C4-2B (cell line): ENCODE measurements around the gene NR3C2.

Experiments
- ZFX ChIP-seq: fragments of 450-650 bp; IDR thresholded peaks from 2 replicates; pipeline ENCODE4 v1.6.1; 2017
- TF ChIP-seq, protein P1 (sequence below): fragments of 450-650 bp; conservative IDR thresholded peaks from 2 replicates; pipeline ENCODE4 v1.5.1; 2017; ENCODE audit warnings: mild to moderate bottlenecking

DNA sequence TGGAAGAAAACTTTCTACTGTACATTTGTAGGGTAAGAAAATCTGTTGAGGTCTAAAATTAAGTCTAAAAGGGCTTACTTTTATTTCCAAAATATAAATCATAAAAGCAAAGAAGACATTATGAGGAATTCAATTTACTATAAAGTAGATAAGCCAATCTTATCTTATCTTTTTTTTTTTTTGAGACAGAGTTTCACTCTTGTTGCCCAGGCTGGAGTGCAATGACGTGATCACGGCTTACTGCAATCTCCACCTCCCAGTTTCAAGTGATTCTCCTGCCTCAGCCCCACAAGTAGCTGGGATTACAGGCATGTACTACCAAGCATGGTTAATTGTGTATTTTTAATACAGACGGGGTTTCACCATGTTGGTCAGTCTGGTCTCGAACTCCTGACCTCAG is 166.9 kb downstream of the NR3C2 start:
- no peak for TF ChIP-seq ZFX
- TF ChIP-seq, protein P1, sequence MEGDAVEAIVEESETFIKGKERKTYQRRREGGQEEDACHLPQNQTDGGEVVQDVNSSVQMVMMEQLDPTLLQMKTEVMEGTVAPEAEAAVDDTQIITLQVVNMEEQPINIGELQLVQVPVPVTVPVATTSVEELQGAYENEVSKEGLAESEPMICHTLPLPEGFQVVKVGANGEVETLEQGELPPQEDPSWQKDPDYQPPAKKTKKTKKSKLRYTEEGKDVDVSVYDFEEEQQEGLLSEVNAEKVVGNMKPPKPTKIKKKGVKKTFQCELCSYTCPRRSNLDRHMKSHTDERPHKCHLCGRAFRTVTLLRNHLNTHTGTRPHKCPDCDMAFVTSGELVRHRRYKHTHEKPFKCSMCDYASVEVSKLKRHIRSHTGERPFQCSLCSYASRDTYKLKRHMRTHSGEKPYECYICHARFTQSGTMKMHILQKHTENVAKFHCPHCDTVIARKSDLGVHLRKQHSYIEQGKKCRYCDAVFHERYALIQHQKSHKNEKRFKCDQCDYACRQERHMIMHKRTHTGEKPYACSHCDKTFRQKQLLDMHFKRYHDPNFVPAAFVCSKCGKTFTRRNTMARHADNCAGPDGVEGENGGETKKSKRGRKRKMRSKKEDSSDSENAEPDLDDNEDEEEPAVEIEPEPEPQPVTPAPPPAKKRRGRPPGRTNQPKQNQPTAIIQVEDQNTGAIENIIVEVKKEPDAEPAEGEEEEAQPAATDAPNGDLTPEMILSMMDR = no peak
